MCF 10A (cell line): ENCODE measurements around the gene KLHL3. TPM values are rescaled to one million over a fixed set of nuclear protein-coding genes. Genes with fewer than 3 reads are reported as not detected.

Experiments
- BruUV-seq: library from RNA; stranded (reverse); fragments of 400-500 nt; replicated peaks from 2 replicates; lab custom pipeline; 2021; lab: Mats Ljungman, UMichigan
- CTCF ChIA-PET: fragments of 300-600 bp; sonication (Branson Sonifier 250); formaldehyde crosslinking; extraction: SDS; loops from one replicate; lab custom pipeline; 2021; ENCODE audit warnings: antibody characterized with exemption, inconsistent platforms; lab: Yijun Ruan, JAX
- POLR2A ChIA-PET: fragments of 300-600, 350-650 bp; sonication (Branson Sonifier 250); formaldehyde crosslinking; extraction: SDS; loops from one replicate; lab custom pipeline; 2020; ENCODE audit warnings: antibody characterized with exemption, inconsistent platforms; lab: Yijun Ruan, JAX
- DNase-seq: peaks from one replicate; pipeline ENCODE4 v3.0.0-alpha.2; 2018; ENCODE audit not compliant: unreplicated experiment
- H3K27ac Mint-ChIP-seq: one replicate; pipeline ENCODE4 v1.8.0; 2022; ENCODE audit warnings: mild to moderate bottlenecking, low read depth, mixed read lengths; ENCODE audit not compliant: unreplicated experiment
- H3K27me3 Mint-ChIP-seq: one replicate; pipeline ENCODE4 v1.8.0; 2022; ENCODE audit warnings: mixed read lengths; ENCODE audit not compliant: insufficient read depth, unreplicated experiment
- H3K36me3 Mint-ChIP-seq: one replicate; pipeline ENCODE4 v1.8.0; 2022; ENCODE audit warnings: mild to moderate bottlenecking, moderate library complexity, mixed read lengths; ENCODE audit not compliant: insufficient read depth, unreplicated experiment
- H3K4me1 Mint-ChIP-seq: one replicate; pipeline ENCODE4 v1.8.0; 2022; ENCODE audit warnings: mixed read lengths; ENCODE audit not compliant: insufficient read depth, unreplicated experiment
- H3K4me3 Mint-ChIP-seq: one replicate; pipeline ENCODE4 v1.8.0; 2022; ENCODE audit warnings: mild to moderate bottlenecking, moderate library complexity, mixed read lengths; ENCODE audit not compliant: unreplicated experiment
- H3K9me3 Mint-ChIP-seq: one replicate; pipeline ENCODE4 v1.8.0; 2022; ENCODE audit warnings: mixed read lengths; ENCODE audit not compliant: unreplicated experiment
- CTCF ChIP-seq: fragments of 200-600 bp; IDR thresholded peaks from one replicate; pipeline ENCODE4 v1.8.0; 2022; ENCODE audit warnings: antibody characterized with exemption, mild to moderate bottlenecking; ENCODE audit not compliant: unreplicated experiment
- intact Hi-C: fragments of 100-400 bp; cut with micrococcal nuclease; formaldehyde crosslinking; loops from 2 replicates; pipeline ENCODE4 v1.14.1; 2022
- total RNA-seq: library from RNA; stranded (reverse); gene quantifications from 2 replicates; pipeline ENCODE4 v1.2.3, GENCODE V29; 2022

Gene KLHL3
- total RNA-seq, 1 experiment from 2014 or later = 0.49 TPM

DNA sequence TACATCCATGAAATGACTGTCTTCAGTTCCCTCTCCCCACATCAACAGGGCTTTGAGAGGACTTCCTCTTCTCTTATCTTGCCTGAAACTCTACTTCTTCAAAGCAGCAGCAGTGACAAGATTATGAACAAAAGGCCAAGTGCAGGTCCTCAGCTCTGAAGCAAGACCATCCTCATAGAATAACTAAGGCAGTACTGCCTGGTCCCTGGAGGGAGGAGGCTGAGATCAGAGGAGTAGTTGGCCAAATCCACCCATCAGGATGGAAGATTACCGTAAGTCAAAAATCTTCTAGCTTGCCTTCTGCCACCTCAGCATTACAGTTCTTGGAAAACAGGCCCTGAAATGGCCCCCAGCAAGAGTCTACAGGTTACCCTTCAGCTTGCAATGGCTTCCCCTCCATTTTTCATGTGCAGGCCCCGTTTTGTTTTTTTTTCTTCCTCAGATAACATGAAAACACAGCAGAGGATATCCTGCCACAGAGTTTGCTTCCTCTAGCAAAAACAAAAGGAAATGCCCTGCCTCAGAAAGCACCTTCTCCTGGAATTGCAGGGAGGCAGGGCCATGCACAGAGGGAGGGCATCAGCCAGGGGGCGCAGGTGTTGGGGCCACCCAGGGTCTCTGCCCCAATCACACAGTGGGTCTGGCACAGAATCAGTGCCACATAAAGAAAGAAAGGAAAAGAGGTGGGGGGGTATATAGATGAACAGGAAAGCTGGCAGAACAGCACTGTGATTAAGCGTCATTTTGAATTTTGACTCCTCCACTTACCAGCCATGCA is 40.0 kb downstream of the KLHL3 start:
- Mint-ChIP-seq H3K36me3 (no peaks in the 10 kb centered on the region), H3K9me3 (no peaks in the 10 kb centered on the region), H3K4me1 (no peaks in the 10 kb centered on the region), H3K27me3 (peaks cover 11% of the 10 kb centered on the region), H3K4me3 (no peak overlapping the region), H3K27ac (no peak overlapping the region)
- no peak for DNase-seq
- no peak for TF ChIP-seq CTCF
- BruUV-seq = no TSS peak
- ChIA-PET CTCF (interaction anchor here (0.6 to 6.2 kb wide), 5 partner anchors 35 to 67 kb away, joined by 3 to 25 read pairs (median 9); no protein-coding TSS in a partner anchor), POLR2A (interaction anchor here (0.6 kb wide), 1 partner anchor 29 kb away, joined by 3 read pairs; no protein-coding TSS in a partner anchor)
- intact Hi-C loops = no loop called here

DNA sequence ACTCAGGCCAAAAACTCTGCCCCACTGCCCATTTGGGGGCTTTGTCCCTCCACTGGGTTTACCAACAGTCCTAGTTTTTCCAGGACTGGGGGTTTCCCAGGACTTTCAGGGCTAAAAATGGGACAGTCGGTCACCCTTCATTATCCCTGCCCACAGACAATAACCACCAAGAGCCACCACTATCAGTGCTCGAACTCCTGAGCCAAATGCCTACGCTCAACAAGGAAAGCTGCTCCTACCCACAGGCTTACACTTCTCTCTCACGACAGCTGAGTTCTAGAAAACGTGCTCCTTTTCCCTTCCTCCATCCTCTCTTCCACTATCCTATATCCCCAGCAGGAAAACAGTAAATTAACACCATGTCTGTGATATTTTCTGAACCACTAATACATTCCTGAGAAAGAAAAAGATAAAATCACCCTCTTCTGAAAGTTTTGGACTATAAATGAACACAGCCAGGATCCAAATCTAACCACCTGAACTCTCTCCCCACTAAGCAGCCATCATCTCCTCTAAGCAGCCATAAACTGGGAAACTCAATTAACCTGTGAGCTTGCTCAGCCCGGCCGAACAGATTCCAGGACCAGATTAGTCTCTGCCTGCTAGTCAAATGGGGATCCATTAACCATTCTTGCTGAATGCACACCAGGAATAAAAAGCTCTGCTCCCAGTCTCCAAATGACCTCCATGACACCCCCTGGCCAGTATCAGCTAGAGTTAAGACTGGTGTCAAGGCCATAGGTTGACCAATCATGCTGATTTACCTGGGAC is 41.8 kb downstream of the KLHL3 start:
- no peak for TF ChIP-seq CTCF
- H3K9me3 Mint-ChIP-seq = no peaks in the 10 kb centered on the region
- H3K27ac Mint-ChIP-seq = no peak overlapping the region
- H3K27me3 Mint-ChIP-seq = peaks cover 11% of the 10 kb centered on the region
- no peak overlapping the region for H3K4me3 Mint-ChIP-seq
- no peaks in the 10 kb centered on the region for H3K36me3 Mint-ChIP-seq
- no TSS peak for BruUV-seq
- intact Hi-C loops = no loop called here
- POLR2A ChIA-PET = no interaction called here
- CTCF ChIA-PET = interaction anchor here (0.6 to 6.2 kb wide), 5 partner anchors 15 to 550 kb away, joined by 3 to 25 read pairs (median 6); no protein-coding TSS in a partner anchor
- DNase-seq = no peak
- H3K4me1 Mint-ChIP-seq = no peaks in the 10 kb centered on the region

- BruUV-seq = no TSS peak
- Mint-ChIP-seq H3K4me3 (no peak overlapping the region), H3K9me3 (no peaks in the 10 kb centered on the region), H3K27me3 (peaks cover 11% of the 10 kb centered on the region), H3K27ac (no peak overlapping the region), H3K4me1 (no peaks in the 10 kb centered on the region), H3K36me3 (no peaks in the 10 kb centered on the region)
- ChIA-PET POLR2A (no interaction called here), CTCF (interaction anchor here (0.6 to 6.2 kb wide), 5 partner anchors 33 to 549 kb away, joined by 3 to 25 read pairs (median 3); no protein-coding TSS in a partner anchor)
- no peak for TF ChIP-seq CTCF
- DNase-seq = no peak
- intact Hi-C loops = no loop called here
Observed at GRCh38 chr5:137693307-137693950, 42.5 kb downstream of the KLHL3 start.
